Measurements from ENCODE around the gene AP4S1.
"Not testable (repeated sequence)": the region's sequence is repeated elsewhere in the genome, so short reads cannot be mapped to it uniquely, and the experiment has no call there.

AP4S1 gene

DNA sequence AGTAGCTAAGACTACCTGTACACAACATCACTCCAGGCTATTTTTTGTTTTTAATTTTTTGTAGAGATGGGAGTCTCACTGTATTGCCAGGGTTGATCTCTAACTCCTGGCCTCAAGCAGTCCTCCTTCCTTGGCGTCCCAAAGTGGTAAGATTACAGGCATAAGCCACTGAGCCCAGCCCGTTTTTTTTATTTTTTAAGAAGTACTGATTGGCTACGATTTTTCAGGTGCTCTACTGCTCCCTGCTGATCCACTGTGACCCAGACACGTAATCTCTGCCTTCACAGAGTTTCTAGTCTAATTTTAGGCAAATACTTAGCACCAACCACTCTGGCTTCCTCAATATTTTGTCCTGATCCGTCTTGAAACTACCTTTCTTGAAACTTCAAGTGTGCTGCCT lies 5.0 kb downstream of the AP4S1 start:
- in situ Hi-C loops (cut with HindIII; ENCODE audit: low pct_ligation_motif_present, low pct_unique_long_range_greater_than_20kb, low sequenced_read_pairs), result no loop called here
- no peak for DNase-seq

DNA sequence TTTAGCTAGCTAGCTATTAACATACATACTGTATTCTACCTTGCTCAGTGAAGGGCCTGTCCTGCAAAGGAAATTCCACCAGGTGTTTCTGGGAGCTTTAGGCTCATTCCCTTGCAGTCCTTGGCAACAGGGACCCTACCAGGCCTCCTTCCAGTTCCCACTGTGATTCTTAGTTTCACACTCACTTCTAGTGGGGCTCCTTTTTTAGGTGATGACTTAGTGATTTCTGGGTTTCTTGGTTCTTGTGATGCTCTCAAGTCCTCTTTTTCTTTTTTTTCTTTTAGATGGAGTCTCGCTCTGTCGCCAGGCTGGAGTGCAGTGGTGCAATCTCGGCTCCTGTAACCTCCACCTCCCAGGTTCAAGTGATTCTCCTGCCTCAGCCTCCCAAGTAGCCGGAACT lies 11.1 kb downstream of the AP4S1 start:
- no peak for DNase-seq
- in situ Hi-C loops (cut with HindIII; ENCODE audit: low pct_ligation_motif_present, low pct_unique_long_range_greater_than_20kb, low sequenced_read_pairs), result no loop called here

- in situ Hi-C loops (cut with HindIII; ENCODE audit: low pct_ligation_motif_present, low pct_unique_long_range_greater_than_20kb, low sequenced_read_pairs), result no loop called here
- DNase-seq, result no peak
These were observed 12.3 kb downstream of the AP4S1 start for GRCh38 chr14:31037709-31038221.

DNA sequence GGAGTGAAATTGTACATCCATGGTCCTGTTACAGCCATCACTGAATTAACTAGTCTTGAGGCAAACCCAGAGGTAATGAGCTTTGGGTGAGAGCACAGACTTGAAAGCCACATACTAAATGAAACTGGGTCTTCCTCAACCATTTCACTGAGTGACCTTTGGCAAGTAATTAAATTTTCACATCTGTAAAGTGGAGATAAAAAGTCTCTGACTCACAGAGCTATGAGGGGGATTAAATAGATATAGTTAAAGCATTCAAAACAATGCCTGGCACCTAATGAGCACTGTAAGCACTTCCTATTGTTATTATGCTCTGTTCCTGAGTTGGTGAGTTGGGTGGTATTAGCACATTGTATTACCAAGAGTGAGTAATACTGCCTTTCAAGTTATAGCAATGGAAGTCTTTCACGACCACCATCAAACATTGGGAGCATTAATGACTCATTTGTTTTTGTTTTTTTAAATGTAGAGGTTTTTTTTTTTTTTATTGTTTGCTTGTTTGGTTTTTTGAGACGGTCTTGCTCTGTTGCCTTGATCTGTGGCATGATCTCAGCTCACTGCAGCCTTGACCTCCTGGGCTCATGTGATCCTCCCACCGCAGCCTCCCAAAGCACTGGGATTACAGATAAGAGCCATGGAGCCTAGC lies 13.2 kb downstream of the AP4S1 start:
- no peak for DNase-seq
- in situ Hi-C loops (cut with HindIII; ENCODE audit: low pct_ligation_motif_present, low pct_unique_long_range_greater_than_20kb, low sequenced_read_pairs), result no loop called here

DNA sequence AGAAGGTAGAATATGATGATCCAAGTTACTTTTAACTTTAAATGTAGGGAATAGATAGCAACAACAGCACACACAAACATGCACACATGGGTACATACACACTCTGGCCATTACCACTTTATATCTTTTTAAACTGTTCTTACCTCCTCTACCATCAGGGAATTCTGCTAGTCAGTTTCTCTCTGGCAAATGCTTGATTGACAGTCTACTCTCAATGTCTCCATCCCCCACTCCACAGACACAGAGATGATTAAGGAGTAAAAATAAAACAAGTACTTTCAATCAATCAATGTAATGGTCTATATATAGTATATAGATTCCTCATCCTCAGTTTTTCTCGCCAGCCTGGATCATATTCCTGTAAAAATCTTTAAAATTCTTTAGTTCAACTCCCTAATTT lies 16.9 kb downstream of the AP4S1 start:
- no peak for DNase-seq
- in situ Hi-C loops (cut with HindIII; ENCODE audit: low pct_ligation_motif_present, low pct_unique_long_range_greater_than_20kb, low sequenced_read_pairs), result no loop called here

DNA sequence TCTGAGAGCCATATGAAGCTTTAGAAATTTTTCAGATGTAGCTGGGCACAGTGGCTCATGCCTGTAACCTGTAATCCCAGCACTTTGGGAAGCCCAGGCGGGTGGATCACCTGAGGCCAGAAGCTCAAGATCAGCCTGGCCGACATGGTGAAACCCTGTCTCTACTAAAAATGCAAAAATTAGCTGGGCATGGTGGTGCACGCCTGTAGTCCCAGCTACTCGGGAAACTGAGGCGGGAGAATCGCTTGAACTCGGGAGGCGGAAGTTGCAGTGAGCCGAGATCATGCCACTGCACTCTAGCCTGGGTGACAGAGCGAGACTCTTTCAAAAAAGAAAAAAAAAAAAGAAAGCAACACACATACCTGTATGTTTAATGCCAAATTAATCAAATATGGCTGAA lies 17.4 kb downstream of the AP4S1 start:
- in situ Hi-C loops (cut with HindIII; ENCODE audit: low pct_ligation_motif_present, low pct_unique_long_range_greater_than_20kb, low sequenced_read_pairs); DNase-seq: not testable (repeated sequence)

GRCh38 chr14:31043379-31043778 lies 17.9 kb downstream of the AP4S1 start:
- no peak for DNase-seq
- in situ Hi-C loops (cut with HindIII; ENCODE audit: low pct_ligation_motif_present, low pct_unique_long_range_greater_than_20kb, low sequenced_read_pairs), result no loop called here

- in situ Hi-C loops (cut with HindIII; ENCODE audit: low pct_ligation_motif_present, low pct_unique_long_range_greater_than_20kb, low sequenced_read_pairs), result no loop called here
These were observed 20.1 kb downstream of the AP4S1 start for GRCh38 chr14:31045501-31046080.

GRCh38 chr14:31047503-31047902 lies 22.1 kb downstream of the AP4S1 start:
- no peak for DNase-seq
- in situ Hi-C loops (cut with HindIII; ENCODE audit: low pct_ligation_motif_present, low pct_unique_long_range_greater_than_20kb, low sequenced_read_pairs), result no loop called here

More at GRCh38 chr14:31045501-31046080, 20.1 kb downstream of the AP4S1 start:
- DNase-seq, result no peak

DNA sequence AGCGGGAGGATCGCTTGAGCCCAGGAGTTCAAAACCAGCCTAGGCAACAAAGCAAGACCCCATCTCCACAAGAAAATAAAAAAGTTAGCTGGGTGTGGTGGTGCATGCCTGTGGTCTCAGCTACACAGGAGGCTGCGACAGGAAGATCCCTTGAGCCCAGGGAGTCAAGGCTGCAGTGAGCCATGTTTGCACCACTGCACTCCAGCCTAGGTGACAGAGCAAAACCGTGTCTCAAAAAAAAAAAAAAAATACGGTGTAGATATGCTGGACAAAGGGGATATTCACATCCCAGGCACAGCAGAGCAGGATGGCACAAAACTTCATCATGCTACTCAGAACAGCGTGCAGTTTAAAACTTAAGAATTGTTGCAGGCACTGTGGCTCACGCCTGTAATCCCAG lies 25.6 kb downstream of the AP4S1 start:
- in situ Hi-C loops (cut with HindIII; ENCODE audit: low pct_ligation_motif_present, low pct_unique_long_range_greater_than_20kb, low sequenced_read_pairs), result no loop called here
- no peak for DNase-seq

- in situ Hi-C loops (cut with HindIII; ENCODE audit: low pct_ligation_motif_present, low pct_unique_long_range_greater_than_20kb, low sequenced_read_pairs), result no loop called here
- DNase-seq, result no peak
These were observed 26.1 kb downstream of the AP4S1 start for GRCh38 chr14:31051511-31051910.

GRCh38 chr14:31052905-31053586 lies 27.6 kb downstream of the AP4S1 start:
- in situ Hi-C loops (cut with HindIII; ENCODE audit: low pct_ligation_motif_present, low pct_unique_long_range_greater_than_20kb, low sequenced_read_pairs); DNase-seq: not testable (repeated sequence)

GRCh38 chr14:31057035-31057434 lies 31.6 kb downstream of the AP4S1 start:
- no peak for DNase-seq
- in situ Hi-C loops (cut with HindIII; ENCODE audit: low pct_ligation_motif_present, low pct_unique_long_range_greater_than_20kb, low sequenced_read_pairs), result no loop called here

DNA sequence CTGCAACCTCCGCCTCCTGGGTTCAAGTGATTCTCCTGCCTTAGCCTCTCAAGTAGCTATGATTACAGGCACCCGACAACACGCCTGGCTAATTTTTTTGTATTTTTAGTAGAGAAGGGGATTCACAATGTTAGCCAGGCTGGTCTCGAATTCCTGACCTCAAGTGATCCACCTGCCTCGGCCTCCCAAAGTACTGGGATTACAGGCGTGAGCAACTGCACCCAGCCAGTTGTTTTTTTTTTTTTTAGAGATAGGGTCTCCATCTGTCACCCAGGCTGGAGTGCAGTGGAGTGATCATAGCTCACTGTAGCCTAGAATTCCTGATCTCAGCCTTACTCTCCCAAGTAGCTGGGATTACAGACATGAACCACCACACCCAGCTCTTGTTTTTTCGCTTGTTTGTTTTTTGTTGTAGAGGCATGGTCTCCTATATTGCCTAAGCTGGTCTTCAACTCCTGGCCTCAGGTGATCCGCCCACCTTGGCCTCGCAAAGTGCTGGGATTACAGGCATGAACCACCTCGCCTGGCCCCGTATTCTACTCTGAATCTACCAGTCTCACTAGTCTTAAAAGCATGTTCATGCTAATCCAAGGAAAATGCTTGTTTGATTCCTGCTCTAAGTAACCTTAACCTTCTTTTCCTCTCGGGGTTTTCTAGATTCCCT lies 32.4 kb downstream of the AP4S1 start:
- DNase-seq, result no peak
- in situ Hi-C loops (cut with HindIII; ENCODE audit: low pct_ligation_motif_present, low pct_unique_long_range_greater_than_20kb, low sequenced_read_pairs), result no loop called here

DNA sequence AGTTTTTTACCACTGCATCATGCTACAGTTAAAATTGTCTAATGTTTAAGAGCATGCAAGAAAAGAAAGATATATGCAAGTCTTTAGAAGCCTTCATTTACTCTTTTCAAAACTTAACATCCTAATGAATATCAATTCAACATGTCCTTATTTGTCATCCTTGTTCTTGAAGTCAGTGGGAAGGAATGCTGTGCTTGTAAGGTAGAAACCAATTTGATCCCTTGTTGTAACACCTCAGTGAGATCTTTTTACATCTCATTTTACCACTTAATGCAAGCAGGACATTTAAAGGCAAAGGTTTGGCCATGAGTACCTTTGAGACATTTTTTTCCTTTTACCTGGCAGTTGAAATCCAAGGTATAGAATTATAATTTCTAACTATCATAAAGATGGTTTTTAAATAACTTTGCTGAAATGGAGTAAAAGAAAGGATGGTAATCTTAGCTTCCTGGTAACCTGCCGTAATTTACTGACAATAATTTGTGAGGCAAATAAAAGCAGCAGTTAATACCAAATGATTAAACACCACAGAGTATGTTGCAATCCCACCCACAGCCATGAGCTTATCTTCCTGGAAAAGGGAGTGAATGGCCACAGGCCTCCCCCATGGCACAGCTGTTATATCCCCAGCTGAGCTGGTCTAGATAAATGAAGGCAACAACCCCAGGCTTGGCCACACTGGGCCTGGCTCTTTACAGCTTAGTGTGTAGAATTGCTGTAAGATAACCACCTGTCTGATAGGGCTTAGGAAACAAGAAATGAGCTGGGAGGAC lies 33.9 kb downstream of the AP4S1 start:
- in situ Hi-C loops (cut with HindIII; ENCODE audit: low pct_ligation_motif_present, low pct_unique_long_range_greater_than_20kb, low sequenced_read_pairs), result no loop called here
- DNase-seq, result no peak

DNA sequence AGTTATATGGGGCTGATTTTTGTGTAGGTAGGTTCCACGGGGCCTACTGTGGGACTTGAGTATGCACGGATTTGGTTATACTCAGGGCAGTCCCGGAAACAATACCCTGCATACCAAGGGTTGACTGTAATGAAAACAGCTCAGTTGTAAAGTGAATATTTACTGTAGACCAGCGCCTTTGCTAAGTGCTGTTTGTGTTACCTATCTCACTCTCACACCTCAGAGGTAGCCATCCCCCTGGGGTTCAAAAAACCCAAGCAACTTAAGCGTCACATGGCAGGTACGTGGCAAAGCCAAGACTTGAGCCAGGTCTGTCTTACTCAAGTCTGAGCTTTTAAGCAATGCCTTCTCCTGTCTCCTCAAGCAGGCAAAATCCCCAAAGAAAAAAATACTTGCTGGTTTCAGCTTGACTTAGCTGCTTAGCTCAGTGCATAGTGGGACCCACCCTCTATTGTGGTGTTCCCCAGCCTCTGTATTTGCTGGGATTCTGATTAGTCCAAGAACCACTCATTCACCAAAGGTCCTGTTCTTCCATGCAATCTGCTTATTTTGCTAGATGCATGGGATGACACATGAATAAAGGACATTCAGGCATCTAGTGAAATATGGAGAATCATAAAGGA lies 34.9 kb downstream of the AP4S1 start:
- in situ Hi-C loops (cut with HindIII; ENCODE audit: low pct_ligation_motif_present, low pct_unique_long_range_greater_than_20kb, low sequenced_read_pairs), result no loop called here
- DNase-seq, result no peak

DNA sequence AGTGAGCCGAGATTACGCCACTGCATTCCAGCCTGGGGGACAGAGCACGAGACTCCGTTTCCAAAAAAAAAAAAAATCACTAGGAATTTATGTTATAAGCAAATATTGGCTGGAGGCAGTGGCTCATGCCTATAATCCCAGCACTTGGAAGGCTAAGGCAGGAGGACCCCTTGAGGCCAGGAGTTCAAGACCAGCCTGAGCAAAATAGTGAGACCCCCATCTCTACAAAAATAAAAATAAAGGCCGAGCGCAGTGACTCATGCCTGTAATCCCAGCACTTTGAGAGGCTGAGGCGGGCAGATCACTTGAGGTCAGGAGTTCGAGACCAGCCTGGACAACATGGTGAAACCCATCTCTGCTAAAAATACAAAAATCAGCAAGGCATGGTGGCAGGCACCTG lies 37.5 kb downstream of the AP4S1 start:
- DNase-seq; in situ Hi-C loops (cut with HindIII; ENCODE audit: low pct_ligation_motif_present, low pct_unique_long_range_greater_than_20kb, low sequenced_read_pairs): not testable (repeated sequence)

DNA sequence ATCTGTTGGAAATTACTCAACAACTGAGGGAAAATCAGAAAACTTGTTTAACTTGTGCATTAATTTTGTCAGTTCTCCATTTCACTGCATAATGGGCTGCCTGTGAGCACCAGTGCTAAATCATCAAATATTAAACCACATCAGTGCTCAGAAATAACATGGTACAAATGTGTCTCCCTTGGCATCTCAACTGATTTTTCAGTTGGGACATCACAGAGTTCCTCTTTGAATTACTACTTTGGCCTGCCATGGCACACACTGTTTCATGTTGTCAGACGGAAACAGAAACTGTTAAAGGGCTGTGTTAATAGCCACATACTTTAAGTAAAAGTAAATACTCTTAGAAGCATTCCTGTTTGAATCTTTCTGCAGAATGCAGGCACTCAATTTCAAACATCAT lies 42.8 kb downstream of the AP4S1 start:
- in situ Hi-C loops (cut with HindIII; ENCODE audit: low pct_ligation_motif_present, low pct_unique_long_range_greater_than_20kb, low sequenced_read_pairs), result no loop called here
- DNase-seq, result no peak
